Measurements from ENCODE around the gene GRK6.
A peak's percentile ranks its signal among the peaks of the same experiment; 100 is the strongest.
"Not testable (repeated sequence)": the region's sequence is repeated elsewhere in the genome, so short reads cannot be mapped to it uniquely, and the experiment has no call there.

GRK6 gene

DNA sequence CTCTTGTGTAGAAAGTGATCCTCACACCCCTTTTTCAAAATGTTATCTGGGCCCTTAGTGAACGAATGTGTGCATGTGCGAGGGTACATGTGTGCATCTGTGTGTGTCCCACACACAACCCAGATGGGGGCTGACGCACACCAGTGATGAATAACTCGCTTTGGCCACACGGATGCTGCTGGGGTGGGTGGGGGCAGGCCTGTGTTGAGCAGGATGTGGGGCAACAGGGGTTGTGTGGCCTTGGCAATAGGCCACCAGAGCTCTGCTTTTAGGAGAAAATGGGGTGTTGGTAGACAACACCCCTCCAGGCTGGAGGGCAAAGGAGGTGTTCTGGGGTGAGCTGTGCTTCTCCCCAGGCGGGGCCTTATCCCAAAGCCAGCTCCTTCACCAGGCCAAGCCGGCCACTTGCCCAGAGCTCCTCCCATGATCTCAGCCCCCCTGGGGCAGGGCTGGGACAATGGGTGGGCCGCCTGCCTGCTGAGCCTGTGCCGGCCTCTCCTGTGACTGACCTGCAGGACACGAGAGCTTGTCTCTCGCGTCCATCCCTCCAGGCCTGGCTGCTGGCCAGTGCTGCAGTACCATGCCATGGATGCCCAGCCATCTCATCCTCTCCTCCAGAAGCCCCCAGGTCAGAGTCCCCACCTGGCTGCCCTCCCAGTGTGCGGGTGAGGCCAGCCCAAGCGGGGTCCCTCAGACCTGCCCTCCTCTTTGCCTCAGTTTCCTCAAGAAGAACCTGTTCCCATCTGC, 45.3 kb downstream of the GRK6 start:
- DNase-seq (ENCODE audit: low spot score) = no peak

DNA sequence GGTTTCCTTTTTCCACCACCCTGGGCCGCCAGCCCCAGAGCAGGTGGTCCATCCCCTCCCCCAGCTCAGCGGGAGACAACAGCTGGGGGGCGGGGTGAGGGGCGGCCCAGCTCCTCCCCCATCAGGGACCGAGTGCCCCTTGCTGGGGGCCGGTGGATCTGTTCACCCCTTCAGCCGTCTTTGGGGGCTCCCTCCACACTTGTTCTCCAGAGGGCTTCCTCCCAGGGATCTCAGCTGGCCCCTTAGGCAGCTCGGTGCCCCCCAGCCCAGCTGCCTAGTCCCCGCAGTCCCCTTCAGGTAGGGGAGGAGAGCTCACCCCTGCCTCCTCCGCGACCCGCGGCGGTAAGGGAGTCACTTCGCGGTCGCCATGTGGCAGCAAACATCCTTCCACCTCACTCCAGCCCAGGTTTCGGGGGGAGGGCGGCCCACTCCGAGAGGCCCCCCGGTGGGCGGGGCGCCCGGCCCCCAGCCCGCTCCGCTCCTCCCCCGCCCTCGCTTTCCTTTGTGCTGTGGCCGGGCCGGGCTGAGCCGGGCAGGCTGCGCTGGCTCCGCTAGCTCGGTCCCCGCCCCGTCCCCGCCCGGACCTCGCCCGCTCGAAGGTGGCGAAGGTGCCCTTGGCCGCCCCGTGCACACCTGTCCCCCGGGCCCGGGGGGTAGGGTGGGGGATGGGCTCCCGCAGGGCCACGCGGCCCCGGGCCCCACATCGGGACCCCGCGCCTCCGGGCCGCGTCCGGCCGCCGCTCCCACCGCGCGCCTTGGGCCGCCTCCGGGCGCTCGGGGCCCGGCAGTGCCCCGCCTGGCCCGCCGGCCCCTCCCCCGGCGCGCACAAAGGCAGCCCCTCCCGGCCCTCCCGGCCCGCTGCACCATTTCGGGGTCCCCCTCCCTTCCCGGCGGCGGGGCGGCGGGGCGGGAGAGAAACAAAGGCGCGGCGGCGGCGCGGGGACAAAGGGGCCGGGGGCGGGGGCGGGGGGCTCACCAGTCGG, 46.3 kb downstream of the GRK6 start:
- no peak for DNase-seq (ENCODE audit: low spot score)

DNA sequence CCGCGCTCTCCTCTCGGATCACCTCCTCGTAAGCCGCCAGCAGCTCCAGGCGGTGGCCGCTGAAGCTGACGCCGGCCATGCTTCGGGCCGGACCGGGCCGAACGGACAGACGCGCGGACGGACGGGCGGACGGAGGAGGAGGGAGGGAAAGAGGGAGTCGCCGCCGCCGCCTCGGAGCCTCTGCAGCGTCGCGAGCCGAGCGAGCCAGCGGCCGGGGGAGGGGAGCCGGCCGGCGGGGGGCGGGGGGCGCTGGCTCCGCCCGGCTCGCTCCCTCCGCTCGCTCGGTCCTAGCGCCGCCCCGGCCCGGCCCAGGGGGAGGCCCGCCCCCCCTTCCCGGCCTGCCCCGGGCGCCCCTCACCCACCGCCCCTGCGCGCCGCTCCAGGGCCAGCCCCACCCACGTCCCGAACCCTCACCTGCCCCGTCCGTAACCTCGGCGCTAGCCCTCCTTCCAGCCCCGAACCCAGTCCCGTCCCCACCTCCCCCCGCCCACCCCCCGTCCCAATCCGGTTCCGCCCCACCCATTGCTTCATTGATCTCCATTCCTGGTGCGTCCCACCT, 47.0 kb downstream of the GRK6 start, which contains the start of gene DBN1:
Gene DBN1 (minus strand): TSS at position 192 of the 559 bp plus-strand sequence. CDS start 113 bp downstream, at position 79.
- peak; percentile 47 for DNase-seq (ENCODE audit: low spot score)

DNA sequence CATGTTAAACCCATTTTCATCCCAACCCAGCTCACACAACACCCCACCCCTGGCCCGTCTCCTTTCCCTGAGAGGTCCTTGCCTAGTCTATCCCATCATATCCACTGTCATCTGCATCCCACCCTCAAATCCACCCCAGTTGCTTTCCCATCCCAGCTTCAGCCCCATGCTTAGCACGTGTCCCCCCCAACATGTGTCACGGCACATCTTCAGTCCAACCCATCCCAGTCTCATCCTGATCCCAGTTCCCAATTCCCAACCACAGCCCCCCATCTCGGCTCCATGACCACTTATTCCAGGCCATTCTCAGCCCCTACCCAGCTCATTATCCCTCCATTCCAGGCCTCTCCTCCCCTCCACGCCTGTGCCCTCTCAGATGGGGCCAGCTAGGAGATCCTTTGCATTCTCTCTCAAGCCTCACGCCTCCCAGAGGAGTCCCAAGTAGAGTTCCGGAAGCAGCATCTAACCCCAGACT, 47.6 kb downstream of the GRK6 start:
- no peak for DNase-seq (ENCODE audit: low spot score)

DNA sequence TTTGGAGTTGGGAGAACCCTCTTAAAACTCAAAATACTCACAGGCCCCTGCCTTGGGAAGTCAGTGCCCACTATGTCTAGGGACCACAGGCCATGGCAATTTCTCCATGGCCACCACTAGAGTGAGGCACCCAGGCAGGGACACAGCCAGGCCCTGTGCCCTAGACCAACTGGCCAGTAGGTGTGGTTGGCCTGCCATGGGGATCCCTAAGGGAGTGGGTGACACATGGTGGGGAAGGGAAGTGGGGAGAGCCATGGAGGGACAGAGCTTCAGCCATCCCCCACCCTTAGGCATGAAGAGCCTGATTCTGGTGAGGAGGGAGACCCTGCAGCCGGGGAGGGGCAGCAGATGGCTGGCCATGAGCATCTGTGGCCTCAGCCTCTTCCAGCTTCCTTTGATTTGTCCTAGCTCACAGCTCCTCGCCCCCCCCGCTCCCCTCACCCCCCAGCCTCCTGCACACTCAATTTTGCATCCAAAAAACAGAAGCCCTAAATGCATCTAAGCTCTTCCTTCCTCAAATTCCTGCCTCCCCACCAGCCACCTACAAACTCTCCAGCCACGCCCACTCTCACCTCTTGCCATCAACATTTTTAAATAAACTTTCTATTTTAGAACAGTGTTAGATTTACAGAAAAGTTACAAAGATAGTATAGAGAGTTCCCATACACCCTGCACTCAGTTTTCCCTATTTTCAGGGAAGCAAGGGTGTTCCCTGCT, 48.5 kb downstream of the GRK6 start:
- no peak for DNase-seq (ENCODE audit: low spot score)

DNA sequence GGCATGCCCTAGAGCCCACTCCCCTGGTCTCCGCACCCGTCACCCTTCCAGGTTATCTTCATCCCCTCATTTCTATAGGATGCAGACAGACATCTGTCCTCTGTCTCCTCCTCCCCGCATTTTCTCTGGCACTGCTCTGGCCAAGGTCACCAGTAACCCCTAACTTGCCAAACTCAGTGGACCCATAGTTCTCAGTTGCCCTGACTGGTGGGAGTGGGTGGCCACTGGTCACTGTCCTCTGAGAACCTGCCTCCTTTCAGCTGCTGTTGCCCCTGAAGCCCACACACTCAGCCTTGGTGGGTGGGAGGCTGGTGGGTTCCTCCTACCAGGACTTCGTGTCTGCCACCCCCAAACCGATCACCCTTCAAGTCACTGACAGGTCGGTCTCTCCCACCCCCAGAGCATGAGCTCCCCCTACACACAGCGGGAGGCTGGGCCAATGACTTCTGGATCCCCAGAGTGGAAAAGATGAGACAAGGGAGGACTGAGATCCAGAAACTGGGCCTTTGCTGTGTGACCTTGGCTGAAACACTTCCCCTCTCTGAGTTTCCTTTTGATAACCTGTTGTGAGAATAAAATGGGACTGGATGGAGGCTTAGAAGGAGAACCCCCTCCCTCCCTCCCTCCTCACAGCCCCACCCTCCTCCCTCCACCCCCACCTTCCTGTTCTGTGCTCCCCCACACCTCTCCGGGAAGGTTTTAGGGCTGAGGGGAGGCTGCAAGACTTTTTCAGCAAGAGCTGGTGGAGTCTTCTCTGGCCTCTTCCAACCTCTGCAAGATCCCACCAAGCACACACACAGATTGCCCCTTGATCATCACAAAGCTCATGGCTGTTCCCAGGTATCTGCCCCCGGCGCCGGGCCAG, 49.3 kb downstream of the GRK6 start:
- no peak for DNase-seq (ENCODE audit: low spot score)

DNA sequence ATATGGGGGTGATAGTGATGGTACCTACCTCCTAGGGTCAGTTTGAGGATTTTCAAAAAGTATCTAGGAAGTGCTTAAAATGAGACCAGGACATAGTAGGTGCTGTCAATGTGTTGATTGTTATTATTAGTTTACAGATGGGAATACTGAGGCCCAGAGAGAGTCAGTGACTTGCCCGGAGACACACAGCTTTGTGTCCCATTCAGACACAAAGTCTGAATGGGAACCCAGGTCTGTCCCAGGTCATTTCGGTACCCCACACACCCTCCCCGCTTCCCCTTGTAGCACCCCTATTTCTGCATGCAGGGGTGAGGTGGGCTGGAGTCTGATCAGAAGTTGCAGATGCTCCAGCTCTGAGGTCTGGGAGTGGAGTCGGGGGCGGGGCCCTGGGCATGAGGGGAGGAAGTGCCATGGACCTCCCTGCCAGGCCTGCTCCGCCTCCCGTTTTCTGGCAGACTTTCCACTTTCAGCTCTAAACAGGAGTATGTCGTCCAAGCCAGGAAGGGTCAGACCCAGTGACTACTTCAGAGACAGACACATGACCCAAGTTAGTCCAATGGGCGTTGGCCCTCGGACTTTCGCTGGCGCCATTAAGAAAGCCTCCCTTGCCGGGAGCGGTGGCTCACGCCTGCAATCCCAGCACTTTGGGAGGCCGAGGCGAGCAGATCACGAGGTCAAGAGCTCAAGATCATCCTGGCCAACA, 50.2 kb downstream of the GRK6 start:
- no peak for DNase-seq (ENCODE audit: low spot score)

DNA sequence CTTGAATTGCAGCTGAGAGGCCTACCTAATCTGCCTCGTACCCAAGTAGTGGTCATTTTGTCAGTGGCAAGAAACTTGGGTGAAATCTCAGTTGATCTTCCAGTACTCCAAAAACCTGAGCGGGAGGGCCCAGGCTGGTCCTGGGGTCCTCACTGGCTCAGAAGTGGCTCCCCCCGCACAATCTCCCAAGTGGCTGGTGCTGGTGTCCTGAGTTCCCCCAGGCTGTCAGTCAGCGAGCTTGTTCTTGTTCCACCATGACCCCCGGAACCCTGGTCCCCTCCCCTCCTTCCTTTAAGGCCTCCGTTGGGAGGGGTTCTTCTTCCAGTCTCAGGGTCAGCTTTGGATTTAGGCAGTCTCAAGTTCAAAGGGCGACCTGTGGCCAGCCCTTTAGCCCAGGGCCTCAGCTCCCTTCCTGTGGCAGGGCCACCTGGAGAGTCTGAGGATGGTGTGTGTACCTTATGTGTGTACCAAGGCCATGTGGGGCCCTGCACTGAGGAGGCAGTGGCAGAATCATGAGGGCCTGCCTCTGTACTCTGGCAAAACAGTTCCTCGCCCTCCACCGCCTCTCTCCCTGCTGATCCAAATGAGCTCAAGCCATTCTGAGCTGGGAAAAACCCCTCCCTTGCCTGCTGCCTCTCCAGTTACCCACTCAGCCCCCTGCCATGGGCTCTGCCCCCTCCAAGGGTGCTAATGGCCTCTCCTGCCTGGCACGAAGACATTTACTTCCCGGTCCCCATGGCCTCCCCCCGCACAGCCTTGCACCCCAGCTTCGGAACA, 51.4 kb downstream of the GRK6 start:
- no peak for DNase-seq (ENCODE audit: low spot score)

DNA sequence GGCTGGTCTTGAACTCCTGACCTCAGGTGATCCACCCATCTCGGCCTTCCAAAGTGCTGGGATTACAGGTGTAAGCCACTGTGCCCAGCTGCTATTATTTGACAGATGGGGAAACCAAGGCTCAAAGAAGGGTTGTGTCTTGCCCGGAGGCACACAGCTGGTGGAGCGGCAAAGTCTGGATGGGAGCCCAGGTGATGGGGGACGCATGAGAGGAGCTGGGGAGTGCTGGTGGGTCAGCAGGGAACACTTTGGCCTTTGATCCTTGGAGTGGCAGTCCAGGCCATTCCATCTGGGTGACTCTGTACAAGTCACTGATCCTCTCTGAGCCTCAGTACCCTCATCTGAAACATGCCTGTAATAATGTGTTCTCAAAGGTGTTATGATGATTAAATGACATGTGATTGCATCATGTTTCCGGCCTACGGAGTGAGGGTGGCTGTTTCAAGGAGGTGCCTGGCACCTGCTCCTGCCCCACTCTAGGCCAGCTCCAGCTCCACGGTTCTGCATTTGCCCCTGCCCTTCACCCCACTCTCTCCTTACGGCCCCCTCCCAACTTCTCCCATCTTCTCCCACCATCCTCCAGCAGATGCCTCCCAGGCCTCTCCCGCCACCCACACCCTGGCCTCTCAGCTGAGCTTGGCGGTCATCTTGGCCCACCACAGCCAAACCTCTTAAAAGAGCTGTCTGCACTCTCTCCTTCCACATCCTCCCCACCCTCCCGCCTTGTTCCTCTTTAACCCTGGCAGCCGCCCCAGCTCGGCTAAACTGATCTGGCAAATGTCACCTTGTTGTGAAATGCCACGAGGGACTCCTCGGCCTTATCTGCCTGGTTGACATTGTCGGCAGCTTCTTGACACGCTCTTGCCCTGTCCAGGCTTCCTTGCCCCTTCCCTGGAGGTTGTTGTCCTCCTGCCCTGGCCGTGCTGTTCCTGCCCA, 52.5 kb downstream of the GRK6 start:
- DNase-seq (ENCODE audit: low spot score) = no peak

DNA sequence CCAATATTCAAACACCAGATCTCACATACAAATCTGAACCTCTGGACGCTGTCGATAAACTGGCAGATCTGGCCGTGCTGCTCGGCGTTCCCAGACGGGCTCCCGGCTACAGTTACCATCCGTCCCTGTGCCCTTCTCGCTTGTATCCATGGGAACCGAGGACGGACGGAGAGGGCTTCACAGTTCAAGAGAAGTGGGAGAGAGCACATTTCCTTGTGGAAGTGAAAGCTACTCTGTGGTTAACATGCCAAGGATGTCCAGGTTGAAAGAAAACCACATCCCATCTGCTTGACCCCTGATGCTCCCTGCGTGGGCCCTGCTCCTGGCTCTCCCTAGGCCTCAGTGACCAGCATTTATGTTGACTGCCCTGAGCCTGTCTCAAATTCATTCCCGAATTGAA, 53.3 kb downstream of the GRK6 start:
- no peak for DNase-seq (ENCODE audit: low spot score)

DNA sequence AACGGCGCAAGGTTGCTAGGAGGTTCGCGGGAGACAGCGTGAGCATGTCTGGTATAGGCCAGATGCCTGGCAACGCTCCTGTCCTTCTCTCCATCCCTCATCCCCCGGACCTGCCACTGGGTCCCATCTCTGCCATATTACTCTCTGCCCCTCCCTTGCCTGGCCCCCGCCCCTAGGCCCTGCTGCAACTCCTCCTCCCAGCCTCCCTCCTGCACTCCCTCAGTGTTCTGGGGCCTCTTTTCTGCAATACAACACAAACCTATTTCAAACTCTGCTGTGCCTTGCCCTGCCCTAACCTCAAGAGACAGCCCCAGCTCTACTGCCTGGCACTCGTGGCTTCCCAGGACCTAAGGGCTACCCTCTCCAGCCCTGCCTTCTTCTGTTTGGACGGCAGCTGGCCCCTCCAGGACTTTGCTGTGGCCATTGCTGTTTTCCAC, 55.9 kb downstream of the GRK6 start:
- DNase-seq (ENCODE audit: low spot score) = no peak

DNA sequence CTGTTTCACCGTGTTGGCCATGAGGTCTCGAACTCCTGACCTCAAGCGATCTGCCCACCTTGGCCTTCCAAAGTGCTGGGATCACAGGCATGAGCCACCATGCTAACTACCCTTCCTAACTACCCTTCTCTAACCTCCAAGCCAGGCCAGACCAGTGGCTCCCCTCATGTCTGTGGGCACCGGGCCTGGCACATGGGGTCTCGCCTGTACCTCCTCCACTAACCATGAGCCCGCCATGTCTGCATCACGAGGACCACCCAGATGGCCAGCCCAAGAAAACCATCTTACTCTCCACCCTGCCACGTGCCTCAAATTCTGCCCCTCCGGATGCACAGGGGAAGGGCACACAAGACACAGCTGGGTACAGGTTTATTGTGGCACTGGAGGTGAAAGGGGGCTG, 56.6 kb downstream of the GRK6 start:
- DNase-seq (ENCODE audit: low spot score) = no peak

DNA sequence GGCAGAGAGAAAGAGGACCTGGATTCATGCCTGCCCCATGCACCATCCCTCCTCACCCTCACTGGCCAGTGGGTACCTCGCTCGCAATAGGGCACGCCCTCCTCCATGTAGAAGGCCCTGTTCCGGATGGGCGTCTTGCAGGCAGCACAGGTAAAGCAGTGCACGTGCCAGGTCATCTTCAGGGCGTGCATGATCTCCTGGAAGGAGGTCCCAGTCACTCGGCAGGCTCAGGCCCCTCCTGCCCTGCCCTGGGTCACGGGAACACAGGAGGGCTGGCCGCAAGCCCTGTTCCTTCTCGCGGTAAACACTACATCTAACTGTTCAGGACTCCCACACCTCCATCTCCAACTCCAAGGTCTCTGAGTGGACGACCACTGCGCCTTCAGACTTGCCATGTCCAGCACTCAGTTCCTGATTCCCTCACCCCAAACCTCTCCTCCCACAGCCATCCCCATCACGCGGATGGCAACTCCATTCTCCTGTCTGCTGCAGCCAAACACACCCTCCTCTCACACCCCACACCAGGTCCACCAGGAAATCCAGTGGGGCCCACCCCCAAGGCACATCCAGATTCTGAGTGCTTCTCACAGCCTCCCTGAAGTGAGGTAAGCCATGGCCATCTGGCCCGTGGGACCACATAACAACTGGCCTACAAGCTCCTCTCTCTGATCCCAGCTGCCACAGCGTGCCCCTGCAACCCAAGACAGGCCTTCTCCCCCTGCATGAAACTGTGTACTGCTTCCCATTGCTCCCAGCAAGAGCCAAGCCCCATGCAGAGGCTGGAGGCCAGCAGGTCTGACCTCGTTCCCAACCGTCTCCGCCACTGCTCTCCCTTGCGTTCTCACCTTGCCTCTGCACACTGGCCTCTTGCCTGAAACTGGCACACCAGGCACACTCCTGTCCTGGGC, 57.8 kb downstream of the GRK6 start:
- no peak for DNase-seq (ENCODE audit: low spot score)

DNA sequence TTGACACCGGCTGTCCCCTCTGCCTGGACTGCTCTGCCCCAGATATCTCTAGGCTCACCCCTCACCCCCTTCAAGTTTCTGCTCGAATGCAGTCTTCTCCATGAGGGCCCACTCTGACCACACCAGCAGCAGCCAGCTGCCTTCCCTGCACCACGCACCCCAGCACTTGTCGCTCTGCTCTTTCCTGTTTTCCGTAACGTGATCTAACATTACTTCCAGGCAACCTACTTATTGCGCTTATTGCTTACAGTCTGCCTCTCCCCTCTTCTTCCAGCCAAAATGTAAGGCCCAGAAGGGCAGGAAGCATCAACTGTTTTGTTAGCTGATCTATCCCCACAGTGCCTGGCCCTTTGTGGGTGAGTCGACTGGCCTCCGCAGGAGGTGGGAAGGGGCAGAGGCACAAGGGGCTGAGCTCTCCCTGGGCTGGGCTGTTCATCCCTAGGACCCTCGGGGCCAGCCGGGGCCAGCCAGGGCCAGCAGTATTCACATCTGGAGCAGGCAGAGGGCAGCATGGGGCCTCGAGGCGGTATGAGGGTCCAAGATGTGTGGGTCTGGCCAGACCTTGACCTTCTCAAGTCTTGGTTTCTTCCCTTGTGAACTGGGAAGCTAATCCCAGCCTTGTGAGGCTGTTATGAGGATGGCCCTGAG, 58.5 kb downstream of the GRK6 start:
- no peak for DNase-seq (ENCODE audit: low spot score)

DNA sequence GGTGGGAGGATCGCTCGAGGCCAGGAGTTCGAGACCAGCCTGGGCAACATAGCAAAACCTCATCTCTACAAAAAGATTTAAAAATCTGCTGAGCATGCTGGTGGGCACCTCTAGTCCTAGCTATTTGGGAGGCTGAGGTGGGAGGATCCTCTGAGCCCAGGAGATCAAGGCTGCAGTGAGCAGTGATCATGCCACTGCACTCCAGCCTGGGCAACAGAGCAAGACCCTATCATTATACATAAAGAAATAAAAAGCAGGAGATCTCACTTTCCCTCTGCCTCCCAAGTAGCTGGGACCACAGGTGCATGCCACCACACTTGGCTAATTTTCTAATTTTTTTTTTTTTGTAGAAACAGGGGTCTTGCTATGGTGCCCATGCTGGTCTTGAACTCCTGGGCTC, 59.3 kb downstream of the GRK6 start:
- not testable (repeated sequence) for DNase-seq (ENCODE audit: low spot score)

DNA sequence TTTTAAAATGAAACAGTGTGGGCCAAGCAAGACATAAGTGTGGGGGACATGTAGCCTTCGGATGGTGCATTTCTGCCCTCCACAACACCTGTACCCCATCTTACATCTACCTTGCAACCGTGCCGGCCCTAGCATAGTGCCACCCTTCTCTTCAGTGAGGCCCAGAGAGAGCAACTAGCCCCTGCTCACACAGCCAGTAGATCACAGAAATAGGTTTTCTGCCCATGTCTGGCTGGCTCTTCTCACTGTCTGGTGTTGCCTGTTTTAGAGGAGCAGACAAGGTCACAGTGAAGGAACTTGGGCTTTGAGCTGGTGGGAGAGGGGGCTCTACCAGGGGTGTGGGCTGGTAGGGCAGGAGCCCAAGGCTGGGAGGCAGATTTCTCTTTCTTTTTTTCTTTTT, 59.8 kb downstream of the GRK6 start:
- no peak for DNase-seq (ENCODE audit: low spot score)

DNA sequence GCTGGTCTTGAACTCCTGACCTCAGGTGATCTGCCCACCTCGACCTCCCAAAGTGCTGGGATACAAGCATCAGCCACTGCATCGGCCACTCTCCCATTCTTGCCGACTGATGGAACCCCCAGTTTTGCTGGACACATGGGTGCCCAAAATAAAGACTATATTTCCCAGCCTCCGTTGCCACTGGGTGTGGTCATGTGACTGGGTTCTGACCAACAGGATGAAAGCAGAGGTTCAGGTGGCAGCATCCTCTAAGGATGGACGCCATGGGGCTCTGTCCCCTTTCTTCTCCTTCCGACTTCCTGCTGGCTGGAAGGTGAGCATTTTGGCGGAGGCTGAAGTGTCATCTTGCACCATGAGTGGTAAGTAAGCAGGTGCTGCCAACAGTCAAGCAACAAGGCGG, 60.7 kb downstream of the GRK6 start:
- no peak for DNase-seq (ENCODE audit: low spot score)
